Measurements from ENCODE around the gene TACSTD2.
"Not testable (repeated sequence)": the region's sequence is repeated elsewhere in the genome, so short reads cannot be mapped to it uniquely, and the experiment has no call there.

Gene TACSTD2

GRCh38 chr1:58563715-58564114 is 13.3 kb downstream of the TACSTD2 start:
- not testable (repeated sequence) for DNase-seq (ENCODE audit: low read depth)

GRCh38 chr1:58561633-58562032 is 15.4 kb downstream of the TACSTD2 start:
- DNase-seq (ENCODE audit: low read depth): no peak

GRCh38 chr1:58555393-58555792 is 21.7 kb downstream of the TACSTD2 start:
- no peak for DNase-seq (ENCODE audit: low read depth)

DNA sequence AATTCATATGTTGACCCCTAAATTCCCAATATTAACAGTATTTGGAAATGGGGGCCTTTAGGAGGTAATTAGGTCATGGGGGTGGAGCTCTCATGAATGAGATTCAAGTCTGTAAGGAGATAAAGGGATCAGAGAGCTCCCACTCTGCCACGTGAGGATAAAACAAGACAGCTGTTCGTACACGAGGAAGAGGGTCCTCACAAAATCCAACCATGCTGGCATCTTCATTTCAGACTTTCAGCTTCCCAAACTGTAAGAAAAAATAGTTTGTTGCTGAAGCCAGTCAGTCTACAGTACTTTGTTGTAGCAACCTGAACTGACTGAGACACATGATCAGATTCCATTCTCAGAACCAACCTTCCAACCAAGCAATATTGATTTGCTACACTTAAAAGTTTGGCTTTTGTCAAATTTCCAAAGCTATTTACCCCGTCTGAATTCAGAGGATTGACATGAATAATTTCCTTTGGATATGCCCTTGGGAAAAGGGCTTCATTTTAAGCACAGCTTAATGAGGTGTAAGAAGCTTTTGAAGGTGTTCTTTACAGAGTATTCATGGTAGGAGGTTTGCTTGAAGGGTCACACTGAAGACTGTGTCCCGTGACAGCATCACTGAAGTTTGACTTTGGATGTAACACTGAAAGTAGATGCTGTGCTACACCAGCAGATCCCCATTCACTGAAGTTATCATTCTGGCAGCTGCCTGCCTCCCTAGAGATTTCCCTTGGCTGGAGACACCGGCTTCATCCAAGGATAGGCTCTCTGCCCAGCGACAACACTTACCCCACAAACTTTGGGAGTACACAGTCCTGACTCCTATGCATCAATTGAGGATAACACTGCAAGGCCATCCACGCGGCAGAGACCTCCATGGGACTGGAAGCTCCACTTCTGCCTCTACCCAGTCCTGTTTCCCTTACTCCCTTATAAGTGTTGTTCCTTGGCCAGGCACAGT is 25.6 kb downstream of the TACSTD2 start:
- no peak for DNase-seq (ENCODE audit: low read depth)

DNA sequence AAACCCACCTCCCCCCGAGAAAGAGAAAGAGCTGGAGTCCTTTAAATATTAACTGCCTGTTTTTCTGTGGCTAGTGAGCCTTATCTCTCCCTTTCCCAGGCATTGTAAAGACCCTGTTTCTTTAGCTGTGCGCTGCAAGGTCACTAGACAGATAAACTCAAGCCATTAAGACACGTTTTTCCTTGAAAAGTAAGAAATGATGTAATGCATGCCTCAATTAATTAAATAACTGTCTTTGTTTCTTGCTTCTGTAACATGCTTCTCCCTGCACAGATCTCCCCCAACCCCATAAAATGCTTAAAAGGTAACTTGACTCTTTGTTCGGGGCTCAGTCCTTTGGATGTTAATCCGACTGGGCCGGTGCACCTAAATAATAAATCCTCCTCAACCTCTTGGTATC is 27.8 kb downstream of the TACSTD2 start:
- not testable (repeated sequence) for DNase-seq (ENCODE audit: low read depth)

- no peak for DNase-seq (ENCODE audit: low read depth)
Measured at GRCh38 chr1:58548371-58548770, 28.7 kb downstream of the TACSTD2 start.

DNA sequence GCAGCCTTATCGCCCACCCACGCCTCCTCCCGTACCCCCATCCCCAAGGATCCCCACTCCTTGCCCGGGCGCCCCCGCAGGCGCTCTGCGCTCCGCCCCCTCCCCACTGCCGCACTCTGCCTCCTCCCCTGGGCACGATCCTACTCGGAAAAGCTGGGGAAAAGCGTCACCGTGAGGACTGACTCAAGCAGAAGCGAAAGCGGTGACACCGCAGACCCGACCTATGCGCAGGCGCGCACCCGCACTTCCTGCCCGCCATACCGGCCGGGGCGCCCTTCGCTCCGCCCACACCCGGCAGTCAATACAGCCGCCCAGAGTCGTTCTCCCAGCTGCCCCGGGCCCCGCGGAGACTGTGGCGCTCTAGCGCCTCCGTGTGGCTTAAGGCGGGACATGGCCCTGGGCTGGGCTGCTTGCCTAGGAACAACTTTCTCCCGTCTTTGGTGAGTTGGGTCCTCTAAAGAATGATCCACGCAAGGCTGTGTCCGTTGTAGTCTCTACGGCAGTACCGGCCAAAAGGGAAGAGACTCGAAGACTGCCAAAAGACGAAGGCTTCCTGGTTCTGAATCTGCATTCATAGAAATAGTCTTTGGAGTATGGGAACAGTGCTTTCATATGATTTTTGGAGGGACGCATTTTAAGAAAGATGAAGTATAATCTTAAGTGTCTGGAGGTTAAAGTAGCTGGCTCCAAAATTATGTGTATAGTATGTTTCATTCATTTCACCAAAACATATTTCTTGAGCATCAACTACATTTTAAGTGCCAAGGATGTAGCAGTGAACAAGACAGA is 30.3 kb downstream of the TACSTD2 start, which contains the start of gene OMA1:
TSS of gene OMA1 (minus strand) at position 207 of the 789 bp plus-strand sequence. CDS start 7,432 bp downstream, outside the sequence.
- peak; percentile 93 for DNase-seq (ENCODE audit: low read depth)

DNA sequence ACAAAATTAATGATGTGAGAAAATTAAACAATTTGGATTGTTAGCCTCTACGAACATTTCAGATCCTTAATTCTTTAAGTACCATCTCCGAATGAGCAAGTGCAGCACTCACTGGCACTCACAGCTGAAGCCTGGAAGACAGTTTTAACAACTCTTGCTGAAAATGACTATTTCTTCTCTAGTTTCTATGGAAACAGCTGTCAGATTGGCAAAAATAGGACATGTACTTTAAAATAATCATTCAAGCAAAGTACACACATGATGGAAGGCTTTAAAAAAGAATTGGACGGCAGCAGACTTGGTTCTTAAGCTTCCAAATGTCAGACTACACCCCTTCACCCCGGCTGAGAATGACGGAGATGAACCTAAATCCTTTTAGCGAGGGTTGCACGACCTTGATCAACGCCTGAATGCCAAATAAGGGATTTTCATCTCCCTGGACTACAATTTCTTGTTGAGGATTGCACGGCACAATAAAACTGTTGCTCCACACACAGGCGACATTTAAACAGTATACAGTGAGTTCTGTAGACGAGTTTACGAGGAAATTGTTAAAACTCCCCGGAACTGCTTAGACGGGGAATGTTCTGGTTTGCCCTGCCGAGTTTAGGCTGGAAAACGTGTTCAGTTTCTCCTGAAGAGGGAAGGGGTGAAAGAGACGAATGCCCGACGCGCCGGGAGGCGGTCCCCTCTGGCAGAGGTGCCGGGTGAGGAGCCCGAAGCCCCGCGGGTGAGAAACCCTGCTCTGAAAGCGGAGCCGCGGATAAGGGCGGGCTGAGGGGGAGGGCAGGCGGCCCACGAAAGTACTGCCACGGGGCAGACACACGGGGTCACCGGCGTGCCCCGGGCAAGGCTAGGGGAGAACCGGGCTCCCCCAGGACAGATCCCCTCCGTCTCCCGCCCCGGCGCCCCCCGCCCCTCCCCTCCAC is 31.2 kb downstream of the TACSTD2 start:
- peak; percentile 67 for DNase-seq (ENCODE audit: low read depth)

DNA sequence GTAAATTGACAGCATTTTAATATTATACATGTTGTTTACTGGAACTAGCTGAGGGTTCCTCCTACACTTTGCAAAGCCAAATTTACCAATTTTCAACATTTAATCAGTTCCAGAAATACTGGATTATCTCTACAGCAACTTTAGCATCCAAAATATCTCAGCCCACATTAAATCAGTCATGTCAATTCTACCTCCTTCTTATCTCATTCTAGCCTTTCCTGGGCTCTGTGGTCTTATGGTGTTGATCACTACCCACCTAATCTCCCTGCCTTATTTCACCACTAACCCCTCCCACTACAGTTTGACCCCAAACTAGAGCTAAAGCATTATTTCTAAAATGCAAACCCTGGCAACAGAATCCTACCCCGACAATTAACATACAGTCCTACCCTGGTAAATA is 33.8 kb downstream of the TACSTD2 start:
- DNase-seq (ENCODE audit: low read depth): no peak

DNA sequence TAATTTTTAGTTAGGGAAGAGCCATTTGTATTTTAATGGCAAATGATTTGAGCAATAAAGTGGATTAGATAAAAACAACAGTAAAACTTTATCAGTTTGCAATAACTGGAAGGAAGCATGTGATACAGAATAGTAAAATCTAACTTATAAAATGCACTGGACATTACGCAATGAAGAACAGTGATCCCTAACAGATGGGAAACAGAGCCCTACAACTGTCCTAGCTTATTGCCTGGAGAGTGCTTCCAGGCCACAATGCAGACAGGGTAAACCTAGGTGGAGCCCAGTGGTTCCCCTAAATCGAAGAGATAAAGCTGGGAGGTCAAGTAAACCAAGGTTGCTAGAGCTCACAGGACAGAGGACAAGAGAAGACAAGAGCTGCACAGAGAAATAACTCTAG is 37.5 kb downstream of the TACSTD2 start:
- no peak for DNase-seq (ENCODE audit: low read depth)

DNA sequence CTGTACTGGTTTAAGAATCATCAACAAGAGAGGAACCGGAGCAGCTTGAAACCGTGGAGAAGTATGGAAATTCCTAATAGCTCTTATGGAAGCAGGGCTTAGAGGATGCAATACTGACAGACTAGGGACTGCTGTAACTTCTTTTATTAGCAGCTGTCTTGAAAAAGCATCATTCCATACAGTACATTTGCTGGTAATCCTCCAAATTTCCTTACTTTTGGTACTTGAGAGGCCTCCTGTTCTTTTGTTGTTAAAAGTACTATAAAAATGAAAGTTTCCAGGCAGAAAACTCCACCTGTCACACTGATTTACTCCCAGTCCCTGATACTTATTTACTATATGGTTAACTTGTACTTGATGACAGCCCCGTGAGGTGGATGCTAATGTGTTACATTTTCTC is 38.2 kb downstream of the TACSTD2 start:
- DNase-seq (ENCODE audit: low read depth): no peak

- DNase-seq (ENCODE audit: low read depth): not testable (repeated sequence)
Measured at GRCh38 chr1:58531842-58532241, 45.2 kb downstream of the TACSTD2 start.

- DNase-seq (ENCODE audit: low read depth): no peak
Measured at GRCh38 chr1:58529284-58529683, 47.8 kb downstream of the TACSTD2 start.

DNA sequence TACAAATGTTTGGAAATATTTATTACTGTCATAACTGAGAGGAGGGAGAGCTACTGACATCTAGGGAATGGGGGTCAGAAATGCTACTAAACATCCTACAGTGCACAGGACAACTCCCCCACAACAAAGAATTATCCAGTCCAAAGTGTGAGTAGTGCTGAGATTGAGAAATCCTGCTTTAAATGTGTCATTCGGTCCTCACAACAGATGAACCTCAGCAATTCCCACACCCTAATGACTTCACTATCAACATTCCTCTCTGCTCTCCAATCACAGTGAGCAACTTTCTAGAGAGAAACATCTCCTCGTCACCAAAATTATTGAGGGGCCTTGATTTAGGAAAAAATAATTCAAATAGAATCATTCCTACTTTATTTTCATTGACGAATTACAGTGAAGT is 48.5 kb downstream of the TACSTD2 start:
- DNase-seq (ENCODE audit: low read depth): peak; percentile 49

Measured in stromal cell of bone marrow (primary cell).